HK-2 (cell line): ENCODE results near the gene PPP1R16B.
A peak's percentile ranks its signal among the peaks of the same experiment; 100 is the strongest.

ENCODE experiments used
- DNase-seq: peaks from one replicate; pipeline ENCODE4 v3.0.0-alpha.2; 2018; ENCODE audit not compliant: unreplicated experiment

Gene PPP1R16B

DNA sequence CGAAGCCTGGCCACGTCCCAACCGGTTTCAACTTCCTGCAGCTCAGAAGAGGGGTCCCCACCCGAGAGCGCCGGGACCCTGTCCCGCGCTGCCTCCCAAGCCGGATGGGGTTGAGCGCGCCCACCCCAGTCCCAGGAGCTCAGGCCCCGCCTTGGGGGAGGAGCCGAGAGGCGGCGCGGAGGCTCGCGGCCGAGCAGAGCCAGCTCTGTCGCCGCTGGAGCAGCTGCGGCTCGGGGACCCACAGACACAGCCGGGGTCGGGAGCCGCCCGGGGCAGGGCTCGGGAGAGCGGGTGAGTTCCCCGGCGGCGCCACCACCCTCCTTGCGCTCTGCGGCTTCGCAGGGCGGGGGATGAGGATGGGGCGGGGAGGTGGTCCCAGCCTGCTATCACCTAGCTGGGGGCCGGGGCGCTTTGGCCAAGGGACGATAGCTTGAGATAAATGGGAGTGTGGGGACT lies at the start of gene PPP1R16B:
TSS of gene PPP1R16B (plus strand) at position 196 of the 456 bp plus-strand sequence. CDS start 30,229 bp downstream, outside the sequence.
- no peak for DNase-seq

DNA sequence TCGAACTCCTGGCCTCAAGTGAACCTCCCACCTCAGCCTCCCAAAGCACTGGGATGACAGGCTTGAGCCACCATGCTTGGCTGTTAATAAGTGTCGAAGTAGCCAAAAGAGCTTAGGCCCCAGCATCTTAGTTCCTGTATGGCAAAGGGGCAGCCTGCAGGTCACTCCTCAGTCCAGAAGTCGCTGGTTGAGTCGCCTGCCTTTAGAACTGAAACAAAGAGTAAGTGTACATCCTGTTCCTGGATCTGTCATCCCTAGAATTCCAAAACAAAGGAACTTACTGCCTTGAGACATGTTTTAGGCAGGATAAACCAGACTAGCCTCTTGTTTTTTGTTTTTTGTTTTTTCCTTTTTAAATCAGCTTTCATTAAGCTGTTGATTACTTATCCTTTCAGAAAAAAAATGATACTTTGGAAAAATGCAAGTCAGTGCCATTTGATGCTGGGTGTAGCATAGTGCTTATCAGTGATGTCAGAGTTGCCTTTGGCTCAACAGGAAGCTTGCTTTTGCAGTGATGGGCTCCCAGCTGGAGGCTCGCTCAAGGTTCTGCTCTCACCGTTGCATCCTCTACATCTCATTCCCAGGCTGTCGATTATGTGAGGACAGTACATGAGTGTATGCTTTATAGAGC lies 48.2 kb upstream of the PPP1R16B start:
- DNase-seq, result no peak

DNA sequence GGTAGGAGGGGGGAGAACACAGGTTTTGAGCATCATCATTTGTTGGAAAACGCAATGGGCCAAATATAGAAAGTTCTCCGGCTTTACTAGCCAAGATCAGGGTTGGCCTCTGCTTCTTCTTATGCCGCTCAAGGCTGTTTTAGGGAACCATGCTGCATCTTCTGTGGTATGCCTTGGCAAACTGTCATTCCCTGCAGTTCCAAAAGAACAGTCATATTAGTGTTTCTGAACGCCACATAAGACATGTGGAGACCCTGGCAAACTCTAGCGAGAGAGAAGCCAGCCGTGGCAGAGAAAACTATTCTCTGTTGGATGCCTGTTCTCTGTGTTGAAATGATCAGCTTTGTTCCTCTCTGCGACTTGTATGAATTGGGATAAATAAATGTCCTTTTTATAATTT lies 46.4 kb upstream of the PPP1R16B start:
- no peak for DNase-seq

DNA sequence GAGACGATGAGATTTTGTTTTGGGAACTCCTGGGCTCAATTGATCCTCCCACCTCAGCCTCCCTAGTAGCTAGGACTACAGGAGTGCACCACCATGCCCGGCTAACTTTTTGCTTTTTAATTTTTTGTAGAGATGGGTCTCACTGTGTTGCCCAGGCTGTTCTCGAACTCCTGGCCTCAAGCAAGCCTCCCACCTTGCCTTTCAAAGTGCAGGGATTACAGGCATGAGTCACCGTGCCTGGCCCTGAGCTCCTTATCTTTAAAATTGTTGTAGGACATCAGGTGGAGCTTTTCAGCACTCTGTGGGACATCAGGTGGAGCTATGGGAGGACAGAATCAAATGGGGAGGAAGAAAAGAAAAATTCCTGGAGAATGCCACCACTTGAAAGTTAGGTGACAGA lies 44.5 kb upstream of the PPP1R16B start:
- no peak for DNase-seq

DNA sequence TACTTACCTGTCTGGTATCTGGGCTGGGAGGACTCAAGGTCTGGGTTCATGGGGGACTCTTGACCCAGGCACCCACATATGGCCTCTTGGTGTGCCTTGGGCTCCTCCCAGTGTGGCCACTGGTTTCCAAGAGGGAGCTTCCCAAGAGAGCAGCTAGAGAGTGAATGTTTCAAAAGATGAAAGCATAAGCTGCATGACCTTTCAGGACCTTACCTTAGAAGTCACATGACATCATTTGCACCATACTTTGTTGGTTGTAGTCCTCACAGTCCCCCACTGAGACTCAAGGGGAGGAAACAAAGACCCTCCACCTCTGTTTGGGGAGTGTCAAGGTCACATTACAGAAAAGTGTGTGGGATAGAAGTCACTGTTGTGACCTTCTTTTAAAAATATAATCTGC lies 43.3 kb upstream of the PPP1R16B start:
- no peak for DNase-seq

DNA sequence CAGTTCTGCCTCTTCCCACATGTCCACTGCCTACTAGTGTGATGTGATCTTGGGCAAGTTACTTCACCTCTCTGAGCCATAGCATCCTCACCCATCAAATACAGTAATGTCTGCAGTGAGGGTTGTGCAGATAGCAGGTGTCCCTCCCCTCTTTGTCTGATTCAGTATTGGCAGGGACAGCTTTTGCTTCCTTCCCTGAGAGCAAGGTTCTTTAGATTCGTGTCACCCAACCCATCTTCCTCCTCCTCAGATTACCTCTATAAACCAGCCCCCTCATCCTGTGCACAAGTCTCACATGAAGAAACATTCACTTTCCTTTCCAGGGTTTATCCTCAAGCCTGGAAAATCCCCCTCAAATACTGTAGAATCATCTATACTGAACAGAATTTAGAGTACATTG lies 41.9 kb upstream of the PPP1R16B start:
- DNase-seq, result no peak

DNA sequence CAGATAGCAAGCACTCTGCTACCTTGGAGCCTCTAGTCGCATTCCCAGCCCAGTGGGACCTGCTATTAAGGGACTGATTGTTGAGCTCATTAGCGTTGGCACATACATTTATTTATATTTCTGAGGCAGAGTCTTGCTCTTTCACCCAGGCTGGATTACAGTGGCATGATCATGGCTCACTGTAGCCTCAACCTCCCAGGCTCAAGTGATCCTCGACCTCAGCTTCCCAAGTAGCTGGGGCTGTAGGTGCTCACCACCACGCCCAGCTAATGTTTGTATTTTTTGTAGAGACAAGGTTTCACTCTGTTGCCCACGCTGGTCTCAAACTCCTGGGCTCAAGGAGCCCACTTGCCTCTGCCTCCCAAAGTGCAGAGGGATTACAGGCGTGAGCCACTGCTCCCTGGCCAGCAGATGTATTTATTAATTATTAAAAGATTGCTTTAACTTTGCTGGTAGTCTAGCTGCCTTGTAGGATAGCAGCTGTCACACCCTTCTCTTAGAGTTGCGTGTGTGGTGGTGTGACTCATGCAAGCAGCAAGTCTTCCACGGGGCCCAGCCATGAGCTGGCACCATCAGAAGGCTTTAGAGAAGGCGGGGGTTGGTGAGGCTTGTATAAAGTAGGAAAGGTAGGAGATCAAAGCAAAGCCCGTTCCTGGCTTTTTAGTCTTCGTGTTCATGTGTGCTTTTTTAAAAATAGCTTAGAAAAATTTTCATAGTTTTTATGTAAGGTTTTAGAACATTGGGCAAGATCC lies 40.8 kb upstream of the PPP1R16B start:
- peak; percentile 85 for DNase-seq

DNA sequence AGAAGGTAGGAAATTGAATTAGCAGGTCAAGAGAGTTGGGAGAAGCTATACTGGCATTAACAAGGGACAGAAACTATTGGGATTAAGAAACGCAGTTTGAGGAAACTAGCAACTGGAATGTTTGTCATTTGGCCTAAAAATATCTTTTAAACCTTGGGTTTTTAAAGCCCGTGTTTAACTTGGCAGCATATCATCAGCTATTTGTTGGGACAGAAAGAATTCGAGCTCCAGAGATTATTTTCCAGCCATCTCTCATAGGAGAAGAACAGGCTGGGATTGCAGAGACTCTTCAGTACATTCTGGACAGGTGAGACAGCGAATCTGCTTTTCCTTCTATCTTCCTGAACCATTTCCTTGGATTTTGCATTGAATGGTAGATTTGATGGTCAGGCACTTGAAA lies 39.4 kb upstream of the PPP1R16B start:
- no peak for DNase-seq

DNA sequence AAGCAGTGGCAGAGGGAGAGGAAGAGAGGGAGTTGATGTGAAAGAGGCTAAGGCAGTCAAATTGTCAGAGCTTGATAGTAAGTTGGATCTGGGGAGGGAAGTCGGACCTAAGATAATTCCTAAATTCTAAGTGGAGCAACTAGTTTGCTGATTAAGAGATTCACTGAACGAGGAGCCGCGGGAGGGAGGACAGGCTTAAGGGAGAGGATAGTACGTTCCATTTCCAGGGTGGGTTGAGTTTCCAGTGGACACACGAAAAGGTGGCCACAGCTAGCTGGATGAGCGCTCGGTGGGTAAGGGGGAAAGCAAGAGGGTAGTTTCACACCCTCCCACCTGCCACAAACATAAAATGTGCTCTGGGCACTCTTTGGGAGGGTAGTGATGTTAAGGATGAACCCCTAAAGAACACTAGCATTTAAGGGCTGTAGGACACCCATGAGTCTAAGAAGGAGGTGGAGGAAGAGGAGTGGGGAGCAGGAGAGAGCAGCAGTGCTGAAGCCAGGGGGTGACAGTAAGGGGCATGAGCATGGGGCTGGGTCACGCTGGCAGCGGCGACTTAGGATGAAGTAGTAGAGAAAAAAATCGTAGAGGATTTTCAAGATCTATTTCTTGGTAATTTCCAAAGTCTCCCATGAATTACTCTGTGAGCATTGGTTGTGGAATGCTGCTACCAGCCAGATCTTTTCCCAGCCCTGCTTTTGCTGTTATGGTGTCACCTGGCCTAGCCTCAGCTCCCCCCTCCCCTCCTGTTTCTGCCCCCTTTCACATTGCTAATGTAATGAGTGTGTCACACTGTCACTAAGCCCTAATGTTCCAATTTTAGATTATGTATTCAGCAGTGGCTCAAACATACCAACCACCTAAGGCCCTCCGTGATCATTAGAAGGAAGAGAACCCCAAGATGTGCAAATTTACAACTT lies 35.9 kb upstream of the PPP1R16B start:
- no peak for DNase-seq

DNA sequence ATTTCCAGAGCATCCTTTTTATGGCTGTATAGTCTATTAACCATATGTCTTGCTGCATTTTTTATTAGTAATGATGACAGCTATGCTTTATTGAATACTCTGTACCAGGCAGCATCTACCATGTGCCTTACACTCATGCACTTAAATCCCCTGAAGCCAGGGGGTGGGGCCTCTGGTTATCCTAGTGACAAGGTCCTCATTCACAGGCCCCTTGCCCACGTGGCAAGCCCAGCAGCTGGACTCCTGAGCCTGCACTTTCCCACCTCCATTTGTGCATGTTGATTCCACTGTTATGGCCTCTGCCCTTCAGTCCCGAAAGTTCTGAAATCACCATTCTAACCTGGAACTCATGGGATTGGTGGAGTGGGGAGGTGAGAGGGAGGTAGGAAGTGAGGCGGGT lies 35.0 kb upstream of the PPP1R16B start:
- no peak for DNase-seq

DNA sequence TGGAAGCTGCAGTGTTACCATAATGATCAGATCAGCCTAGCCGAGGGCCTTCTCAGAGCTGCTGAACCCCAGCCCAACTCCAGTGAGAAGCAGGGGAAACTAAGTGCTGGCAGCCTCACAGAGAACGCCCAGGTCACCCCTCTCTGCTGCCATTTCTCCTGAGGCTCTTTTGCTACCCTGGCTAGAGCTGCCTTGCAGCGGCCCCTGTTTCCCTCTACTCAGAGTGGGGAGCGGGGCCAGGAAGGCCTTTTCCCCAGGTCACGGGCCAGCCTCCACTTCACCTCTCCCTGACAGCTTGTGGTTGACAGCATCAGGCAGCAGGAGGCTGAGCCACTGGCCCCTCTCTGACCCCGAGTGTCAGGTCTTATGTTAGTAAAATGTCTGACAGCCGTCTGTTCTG lies 34.5 kb upstream of the PPP1R16B start:
- DNase-seq, result no peak

DNA sequence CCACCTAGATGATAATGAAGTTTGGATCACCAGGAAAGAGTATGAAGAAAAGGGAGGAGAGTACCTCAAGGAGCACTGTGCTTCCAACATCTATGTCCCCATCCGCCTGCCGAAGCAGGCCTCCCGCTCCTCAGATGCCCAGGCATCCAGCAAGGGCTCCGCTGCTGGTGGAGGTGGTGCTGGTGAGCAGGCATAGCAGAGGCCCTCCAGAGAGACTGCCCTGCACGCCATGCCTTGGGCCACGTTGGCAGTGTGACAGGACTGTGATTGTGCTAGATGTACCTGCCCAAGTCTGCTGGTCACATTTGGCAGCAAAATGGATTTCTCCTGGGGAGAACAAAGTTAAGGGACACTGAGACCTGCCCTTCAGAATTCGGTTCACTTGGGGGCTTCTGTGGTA lies 33.9 kb upstream of the PPP1R16B start:
- no peak for DNase-seq

DNA sequence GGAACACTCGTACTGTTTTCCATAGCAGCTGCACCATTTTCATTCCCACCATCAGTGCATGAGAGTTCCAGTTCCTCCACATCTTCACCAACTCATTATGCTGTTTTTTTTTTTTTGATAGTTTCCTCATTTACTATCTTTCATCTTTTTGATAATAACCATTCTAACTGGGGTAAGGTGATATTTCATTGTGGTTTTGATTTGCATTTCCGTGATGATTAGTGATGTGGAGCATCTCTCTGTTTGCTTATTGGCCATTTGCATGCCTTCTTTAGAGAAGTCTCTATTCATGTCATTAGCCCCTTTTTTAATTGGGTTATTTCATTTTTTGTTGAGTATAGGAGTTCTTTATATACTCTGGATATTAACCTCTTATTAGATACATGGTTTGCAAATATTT lies 31.3 kb upstream of the PPP1R16B start:
- no peak for DNase-seq

DNA sequence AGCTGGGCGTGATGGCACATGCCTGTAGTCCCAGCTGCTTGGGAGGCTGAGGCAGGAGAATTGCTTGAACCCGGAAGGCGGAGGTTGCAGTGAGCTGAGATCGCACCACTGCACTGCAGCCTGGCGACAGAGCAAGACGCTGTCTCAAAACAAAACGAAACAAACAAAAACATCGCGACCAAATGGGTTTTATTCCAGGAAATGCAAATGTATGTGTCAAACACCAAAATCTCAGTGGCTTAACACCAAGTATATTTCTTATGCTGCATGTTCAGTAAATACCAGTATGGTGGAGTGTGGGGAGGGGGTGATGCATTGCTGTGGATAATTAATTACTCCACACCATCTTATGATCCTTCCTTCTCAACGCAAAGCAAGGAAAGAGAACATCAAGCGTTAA lies 29.1 kb upstream of the PPP1R16B start:
- no peak for DNase-seq

DNA sequence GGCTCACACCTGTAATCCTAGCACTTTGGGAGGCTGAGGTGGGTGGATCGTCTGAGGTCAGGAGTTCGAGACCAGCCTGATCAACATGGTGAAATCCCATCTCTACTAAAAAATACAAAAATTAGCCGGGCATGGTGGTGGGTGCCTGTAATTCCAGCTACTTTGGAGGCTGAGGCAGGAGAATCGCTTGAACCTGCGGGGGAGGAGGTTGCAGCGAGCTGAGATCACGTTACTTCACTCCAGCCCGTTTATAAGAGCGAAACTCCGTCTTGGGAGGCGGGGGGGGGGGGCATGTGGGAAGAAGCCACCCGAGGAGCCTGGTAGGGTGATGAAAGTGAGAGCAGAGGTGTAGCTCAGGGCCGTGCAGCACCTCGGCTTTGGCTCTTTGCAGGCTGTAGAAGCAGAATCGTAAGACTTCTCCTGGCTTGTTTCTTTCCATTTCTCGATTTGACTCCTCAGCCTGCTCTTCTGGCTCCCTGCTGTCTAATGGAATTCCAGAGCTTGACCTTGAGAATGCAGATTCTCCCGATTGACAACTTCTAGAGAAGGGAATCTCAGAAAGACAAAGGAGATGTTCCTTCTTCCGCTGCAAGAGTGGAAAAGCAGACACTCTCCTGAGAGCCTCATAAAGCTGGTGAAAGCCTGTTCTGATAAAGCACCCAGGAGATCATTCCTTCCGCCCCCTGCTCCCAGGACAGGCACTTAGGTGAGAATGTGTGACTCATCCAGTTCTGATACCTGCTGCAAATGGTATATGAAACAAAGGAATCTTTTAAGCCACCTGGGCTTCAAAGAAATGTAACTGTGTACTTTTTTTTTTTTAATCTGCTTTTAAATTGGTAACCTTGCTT lies 26.0 kb upstream of the PPP1R16B start:
- DNase-seq, result no peak

DNA sequence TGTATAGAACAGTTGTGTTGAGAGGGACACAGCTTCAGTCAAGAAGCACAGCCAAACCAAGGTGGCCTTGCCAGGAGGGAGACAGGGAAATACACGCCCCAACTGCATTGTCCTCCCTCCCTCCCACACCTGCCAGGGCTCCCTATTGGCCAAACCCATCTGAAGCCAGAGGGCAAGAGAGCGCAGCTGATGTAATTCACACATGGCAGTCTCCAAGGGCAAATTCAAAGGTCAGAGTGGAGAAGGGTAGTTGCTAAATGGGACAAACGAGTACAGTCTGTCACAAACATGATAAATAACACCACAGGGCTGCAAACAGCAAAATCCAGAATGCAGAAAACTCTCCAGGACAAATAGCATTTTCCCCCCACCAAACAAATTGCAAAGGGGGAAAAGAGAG lies 23.2 kb upstream of the PPP1R16B start:
- DNase-seq, result no peak

DNA sequence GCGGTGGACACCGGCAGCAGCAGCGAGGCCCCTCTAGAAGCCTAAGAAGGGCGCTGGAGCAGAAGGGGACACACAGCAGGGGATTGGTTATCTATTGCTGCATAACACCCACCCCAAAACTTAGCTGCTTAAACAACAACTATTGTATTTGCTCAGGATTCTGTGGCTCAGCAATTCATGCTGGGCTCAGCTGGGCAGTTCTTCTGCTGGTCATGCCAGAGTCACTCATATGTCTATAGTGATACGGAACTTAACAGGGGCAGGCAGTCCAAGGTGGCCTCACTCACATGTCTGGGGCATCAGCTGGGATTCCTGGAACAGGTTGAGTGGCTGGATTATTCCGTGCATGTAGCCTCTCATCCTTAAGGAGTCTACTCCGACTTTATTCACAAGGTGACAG lies 17.6 kb upstream of the PPP1R16B start:
- no peak for DNase-seq

DNA sequence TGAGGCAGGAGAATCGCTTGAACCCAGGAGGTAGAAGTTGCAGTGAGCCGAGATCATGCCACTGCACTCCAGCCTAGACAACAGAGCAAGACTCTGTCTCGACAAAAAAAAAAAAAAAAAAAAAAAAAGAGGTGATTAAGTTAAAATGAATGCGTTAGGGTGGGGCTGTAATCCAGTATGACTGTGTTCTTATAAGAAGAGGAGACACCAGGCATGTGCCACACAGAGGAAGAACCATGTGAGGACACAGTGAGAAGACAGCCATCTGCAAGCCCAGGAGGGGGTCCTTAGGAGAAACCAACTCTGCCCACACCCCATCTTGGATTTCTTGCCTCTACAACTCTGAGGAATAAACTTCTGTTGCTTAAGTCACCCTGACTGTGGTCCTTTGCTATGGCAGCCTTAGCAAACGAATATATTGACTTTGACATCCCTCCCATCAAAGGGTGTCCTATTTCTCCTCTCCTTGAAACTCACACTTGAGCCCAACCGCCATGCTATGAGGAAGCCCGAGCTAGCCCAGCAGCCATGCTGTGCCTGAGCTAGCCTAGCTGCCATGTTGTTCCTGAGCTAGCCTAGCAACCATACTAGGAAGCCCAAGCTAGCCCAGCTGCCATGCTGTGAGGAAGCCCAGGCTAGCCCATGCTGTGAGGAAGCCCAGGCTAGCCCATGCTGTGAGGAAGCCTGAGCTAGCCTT lies 15.8 kb upstream of the PPP1R16B start:
- no peak for DNase-seq

DNA sequence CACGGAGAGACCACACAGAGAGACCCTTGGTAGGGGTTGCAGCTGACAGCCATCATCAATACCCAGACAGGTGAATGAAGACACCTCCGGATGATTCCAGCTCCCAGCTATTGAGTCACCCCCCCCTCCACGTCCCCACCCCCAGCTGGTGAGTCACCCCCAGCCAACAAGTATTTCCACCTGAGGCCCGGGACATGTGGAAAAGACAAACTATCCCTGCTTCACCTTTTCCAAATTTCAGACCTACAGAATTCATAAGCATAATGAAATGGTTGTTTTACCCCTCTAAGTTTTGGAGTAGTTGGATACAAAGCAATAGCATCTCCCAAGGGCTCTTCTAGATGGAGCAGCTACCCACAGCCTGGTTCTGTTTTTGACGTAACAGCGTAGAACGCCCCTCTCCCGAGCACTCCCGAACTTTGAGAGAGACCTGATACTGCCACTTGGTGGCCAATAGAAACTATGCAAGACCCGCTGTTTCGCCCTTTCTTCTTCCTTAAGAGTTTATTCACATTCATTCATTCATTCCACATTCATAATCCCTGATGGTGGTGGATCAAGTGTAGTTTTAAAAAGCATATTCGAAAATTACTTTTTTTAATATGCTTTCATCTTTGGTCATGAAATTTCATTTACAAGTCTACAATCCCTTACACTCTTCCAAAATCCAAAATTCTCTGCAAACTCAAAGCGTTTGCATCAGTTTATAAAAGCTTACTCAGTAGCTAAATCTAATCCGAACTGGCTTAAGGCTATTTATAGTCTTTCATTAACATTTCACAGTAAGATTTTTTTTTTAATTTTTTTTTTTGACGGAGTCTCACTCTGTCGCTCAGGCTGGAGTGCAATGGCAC lies 15.1 kb upstream of the PPP1R16B start:
- peak; percentile 32 for DNase-seq

DNA sequence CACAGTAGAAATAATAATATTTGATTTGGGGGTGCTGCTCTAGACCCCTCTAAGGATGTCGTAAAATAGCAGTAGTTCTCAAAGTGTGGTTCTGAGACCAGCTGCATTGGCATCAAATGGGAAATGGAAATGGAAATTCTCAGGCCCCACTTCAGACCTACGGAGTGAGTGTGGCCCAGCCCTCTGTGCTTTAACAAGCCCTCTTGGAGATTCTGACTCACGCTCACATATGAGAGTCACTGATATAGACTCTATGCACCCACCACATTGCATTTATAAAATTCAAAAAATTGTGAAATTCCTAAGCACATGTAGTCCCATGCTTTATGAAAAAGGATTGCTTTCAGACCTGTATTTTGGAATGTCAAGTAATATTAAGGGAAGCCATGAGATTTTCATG lies 14.2 kb upstream of the PPP1R16B start:
- DNase-seq, result no peak
